GM18873 (cell line): ENCODE measurements around the gene HSPB3.
"Not testable (repeated sequence)": the region's sequence is repeated elsewhere in the genome, so short reads cannot be mapped to it uniquely, and the experiment has no call there.

Experiments used
- ATAC-seq: cut with Tn5 transposase; IDR thresholded peaks from one replicate; pipeline ENCODE4 v1.9.1; 2021; ENCODE audit warnings: mild to moderate bottlenecking, moderate library complexity, moderate number of reproducible peaks; ENCODE audit not compliant: unreplicated experiment, low FRiP score

HSPB3 gene, protein sequence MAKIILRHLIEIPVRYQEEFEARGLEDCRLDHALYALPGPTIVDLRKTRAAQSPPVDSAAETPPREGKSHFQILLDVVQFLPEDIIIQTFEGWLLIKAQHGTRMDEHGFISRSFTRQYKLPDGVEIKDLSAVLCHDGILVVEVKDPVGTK

GRCh38 chr5:54455413-54456157, at the start of gene HSPB3:
Gene HSPB3 (plus strand): TSS chr5:54455699. CDS start chr5:54455790, 91 bp downstream.
- no peak for ATAC-seq

DNA sequence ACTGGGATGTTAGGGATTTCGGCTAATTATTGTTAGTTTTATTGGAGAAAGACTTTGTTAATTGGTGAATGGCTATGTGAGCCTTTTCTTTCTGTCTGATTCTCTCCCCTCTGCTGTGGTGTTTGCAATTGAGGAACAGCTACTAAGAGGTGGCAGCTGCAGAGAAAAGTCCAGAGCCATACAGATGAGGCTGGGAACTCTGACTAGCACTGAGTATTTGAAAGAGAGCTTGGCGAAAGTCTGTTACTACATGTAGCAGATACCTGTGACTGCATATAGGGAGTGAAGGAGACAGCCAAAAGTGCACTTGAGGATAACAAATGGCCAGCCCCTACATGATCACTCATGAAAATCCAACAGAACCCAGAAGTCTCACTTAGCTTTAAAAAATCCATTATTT, 44.3 kb upstream of the HSPB3 start:
- ATAC-seq, result no peak

- no peak for ATAC-seq
Observed at GRCh38 chr5:54412913-54413312, 42.6 kb upstream of the HSPB3 start.

- ATAC-seq, result no peak
Observed at GRCh38 chr5:54415147-54415546, 40.4 kb upstream of the HSPB3 start.

DNA sequence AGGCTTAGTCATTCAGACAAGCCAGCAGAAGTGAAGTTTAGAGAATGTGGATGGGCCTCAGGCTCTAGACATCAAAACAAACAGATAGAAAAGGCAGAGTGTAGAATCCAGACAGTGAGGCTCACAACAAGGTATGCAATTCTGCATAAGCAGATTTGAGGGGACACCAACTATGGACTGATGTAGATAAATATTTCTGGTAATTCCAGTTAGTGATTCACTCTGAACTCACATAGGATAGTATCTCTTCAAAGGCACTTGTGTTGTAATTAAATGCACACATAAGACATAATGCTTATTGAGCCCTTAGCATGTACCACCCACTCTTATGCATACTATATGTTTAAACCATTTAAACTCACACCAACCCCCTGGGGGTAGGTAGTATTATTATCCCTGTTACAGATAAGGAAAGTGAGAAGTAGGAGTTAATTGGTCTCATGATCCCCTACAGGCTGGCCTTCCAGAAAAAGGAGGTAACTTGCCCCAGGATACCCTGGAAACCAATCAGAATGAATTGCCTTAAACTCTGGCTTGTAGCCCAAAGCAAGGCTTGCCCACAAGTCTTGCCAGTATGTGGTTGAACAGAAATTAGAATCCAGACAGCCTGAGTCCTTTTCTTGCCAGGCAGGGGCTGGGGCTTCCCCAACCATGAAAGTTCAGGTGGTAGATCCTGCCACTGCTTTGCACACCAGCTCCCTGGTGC, 39.5 kb upstream of the HSPB3 start:
- no peak for ATAC-seq

DNA sequence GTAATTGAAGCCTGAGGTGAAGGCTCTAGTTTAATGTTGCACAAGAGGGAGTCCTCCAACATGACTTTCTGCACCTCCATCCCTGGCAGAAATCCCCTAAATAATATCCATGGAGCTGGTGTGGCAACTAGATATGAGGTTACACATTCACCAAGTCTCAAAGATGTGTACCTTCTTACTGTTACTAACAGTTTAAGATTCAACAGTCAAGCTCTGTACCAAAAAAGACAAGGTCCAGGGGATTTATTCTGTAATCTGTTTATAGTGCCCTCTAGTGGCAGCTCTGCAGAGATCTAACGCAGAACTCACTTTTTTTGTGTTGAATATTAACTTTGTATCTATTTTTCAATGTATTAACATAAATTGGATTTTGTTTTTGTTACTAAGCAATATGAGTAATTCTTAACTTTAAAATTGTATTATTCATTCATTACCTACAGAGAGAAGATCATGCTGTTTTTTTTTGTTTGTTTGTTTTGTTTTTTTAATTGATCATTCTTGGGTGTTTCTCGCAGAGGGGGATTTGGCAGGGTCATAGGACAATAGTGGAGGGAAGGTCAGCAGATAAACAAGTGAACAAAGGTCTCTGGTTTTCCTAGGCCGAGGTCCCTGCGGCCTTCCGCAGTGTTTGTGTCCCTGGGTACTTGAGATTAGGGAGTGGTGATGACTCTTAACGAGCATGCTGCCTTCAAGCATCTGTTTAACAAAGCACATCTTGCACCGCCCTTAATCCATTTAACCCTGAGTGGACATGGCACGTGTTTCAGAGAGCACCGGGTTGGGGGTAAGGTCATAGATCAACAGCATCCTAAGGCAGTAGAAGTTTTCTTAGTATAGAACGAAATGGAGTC, 35.7 kb upstream of the HSPB3 start:
- ATAC-seq, result not testable (repeated sequence)

DNA sequence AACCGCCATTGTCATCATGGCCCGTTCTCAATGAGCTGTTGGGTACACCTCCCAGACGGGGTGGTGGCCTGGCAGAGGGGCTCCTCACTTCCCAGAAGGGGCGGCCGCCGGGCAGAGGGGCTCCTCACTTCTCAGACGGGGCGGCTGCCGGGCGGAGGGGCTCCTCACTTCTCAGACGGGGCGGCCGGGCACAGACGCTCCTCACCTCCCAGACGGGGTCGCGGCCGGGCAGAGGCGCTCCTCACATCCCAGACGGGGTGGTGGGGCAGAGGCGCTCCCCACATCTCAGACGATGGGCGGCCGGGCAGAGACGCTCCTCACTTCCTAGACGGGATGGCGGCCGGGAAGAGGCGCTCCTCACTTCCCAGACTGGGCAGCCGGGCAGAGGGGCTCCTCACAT, 35.0 kb upstream of the HSPB3 start:
- ATAC-seq, result not testable (repeated sequence)

DNA sequence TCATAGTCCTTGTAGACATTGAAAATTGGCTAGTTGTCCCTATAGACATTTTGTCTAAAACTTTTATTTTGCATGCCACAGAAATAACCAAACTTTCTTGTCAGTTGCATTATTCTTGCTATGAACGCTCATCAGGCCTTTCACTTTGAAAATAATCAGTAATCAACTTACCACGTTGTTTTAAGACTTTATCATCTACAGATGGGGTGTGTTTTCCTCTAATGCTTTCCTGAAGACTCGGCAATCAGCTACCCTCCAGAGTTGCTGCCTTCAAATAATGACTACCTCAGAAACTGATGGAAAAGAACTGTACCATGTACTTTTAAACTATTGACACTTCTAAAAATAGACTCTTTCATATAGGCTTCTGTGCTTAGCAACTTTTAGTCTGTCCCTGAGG, 33.5 kb upstream of the HSPB3 start:
- ATAC-seq, result no peak

GRCh38 chr5:54425258-54425657, 30.2 kb upstream of the HSPB3 start:
- no peak for ATAC-seq

DNA sequence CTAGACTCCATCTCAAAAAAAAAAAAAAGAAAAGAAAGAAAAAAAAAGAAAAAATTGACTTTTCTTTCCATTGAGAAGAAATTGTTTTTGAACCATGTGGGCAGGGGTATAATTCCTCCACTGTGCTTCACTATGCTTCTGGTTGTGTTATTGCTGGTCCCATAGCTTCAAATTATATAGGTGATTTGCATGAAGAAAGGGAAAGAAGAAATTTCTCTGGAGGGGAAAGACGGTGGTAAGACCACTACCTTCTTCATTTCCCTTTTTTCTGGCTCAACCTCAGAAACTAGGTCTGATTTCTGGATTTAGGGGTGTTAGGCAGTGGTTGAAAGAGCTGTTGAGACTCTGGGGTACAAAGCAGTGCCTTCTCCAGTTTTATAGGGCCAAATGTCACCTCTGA, 29.3 kb upstream of the HSPB3 start:
- ATAC-seq, result no peak

GRCh38 chr5:54434650-54435049, 20.8 kb upstream of the HSPB3 start:
- not testable (repeated sequence) for ATAC-seq

DNA sequence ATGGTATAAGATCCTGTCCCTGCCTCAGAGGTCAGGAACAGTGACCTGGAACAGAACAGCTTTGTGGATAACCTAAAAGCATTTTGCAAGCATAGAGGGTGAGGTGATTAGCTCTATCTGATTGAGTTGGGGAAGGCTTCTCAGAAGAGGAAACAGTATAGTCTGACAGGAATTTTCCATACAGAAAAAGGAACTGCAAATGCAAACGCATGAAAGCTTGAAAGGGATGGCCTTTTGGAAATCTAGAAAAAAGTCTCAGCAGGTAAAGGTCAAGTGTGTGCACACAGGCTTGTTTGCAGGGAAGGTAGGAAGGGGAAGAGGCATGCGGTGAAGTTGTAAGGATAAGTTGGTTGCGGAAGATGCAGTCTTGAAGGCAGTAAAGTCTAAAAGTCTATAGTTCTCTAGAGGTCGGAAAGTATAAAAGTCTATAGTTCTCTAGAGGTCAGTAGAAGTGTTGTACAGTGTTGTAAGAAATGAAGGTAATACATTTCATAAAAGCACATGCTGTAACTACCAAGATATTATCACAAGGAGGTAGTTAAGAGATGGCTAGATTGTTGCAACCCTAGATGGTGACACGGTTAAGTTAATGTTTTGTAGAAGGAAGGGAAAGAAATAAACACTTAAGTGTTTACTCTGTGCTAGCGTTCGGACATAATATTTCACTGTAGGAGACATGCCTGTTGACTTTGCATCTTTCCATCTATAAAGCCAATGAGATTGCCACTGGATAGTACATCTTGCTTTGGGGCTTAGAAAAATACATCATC, 16.7 kb upstream of the HSPB3 start:
- no peak for ATAC-seq

- no peak for ATAC-seq
Observed at GRCh38 chr5:54440456-54440893, 15.0 kb upstream of the HSPB3 start.

DNA sequence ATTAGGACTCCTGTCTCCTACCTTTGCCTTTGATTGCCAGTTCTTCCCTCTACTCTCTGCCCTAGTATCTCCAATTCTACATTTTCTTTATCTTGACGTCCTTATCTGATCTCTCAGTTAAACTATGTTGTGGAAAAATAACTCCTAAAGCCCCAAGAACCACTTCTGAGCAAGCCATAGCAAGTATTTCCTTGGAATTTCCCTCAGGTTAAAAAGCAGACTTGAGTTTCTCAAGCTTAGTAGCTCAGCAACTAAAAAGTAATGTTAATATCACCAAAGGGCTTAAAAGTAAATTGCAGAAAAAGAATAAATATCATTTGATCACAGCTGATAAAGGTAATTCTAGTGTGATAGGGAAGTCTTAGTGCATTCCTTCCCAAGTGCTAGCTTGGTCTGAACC, 13.2 kb upstream of the HSPB3 start:
- ATAC-seq, result no peak

- ATAC-seq, result no peak
Observed at GRCh38 chr5:54443270-54443669, 12.2 kb upstream of the HSPB3 start.

- no peak for ATAC-seq
Observed at GRCh38 chr5:54445691-54446378, 9.7 kb upstream of the HSPB3 start.

DNA sequence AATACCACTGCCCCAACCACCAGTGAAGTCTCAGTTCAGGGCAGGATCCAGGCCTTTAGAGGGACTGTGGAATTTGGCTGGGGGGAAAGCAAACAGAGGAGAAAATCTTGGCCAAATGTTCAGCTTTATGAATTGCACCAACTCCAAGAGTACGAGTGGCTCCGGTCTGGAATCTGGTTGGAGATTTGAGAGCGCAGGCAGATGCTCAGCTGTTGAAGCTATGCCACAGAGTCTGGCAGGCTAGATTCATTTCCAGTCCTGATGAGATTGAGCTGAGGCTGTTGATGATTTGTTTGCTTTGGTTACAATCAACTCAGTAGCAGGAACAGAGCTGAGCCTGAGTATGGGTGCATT, 9.1 kb upstream of the HSPB3 start:
- ATAC-seq, result no peak

- ATAC-seq, result no peak
Observed at GRCh38 chr5:54449923-54450322, 5.6 kb upstream of the HSPB3 start.

DNA sequence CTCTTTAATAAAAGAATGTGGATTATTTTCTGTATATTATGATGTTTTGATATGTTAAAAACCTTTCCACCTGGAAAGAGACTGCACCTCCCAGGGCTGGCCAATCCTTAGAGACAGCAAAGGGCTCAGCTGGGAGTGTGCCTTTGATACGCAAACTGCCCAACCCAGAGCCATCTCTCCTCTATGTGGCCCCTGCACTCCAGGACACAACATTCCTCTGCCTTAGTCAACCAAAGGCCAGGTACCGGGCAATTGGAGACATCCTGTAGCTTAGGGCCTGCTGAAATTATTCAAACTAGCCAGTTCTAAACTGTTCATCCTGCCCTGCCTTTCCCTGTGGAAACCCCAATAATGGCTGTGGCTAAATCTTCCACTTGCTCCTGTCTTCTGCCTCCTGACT, 5.0 kb upstream of the HSPB3 start:
- ATAC-seq, result no peak

DNA sequence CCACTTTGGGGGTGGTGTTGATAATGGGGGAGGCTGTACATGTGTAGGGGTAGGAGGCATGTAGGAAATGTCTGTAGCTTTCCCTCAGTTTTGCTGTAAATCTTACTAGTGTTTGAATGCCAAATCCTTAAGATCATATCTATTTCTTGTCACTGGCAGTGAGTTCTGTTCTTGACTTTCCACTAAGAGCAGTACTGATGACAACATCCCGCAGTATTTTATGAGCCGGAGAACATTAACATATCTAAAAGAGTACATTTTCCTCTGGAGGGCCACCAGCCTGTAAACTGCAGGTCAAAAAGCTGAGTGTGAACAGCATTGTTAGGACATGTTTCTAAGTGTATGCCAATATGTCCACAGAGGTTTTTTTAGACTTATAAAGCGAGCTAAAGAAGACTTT, 2.5 kb upstream of the HSPB3 start:
- no peak for ATAC-seq
